ENCODE results near the gene NDUFS2. TPM values are rescaled to one million over a fixed set of nuclear protein-coding genes. Genes with fewer than 3 reads are reported as not detected.

NDUFS2 gene
- total RNA-seq (100 to 1,000 TPM; 110 to 155 TPM), polyA plus RNA-seq (ENCODE audit: insufficient read length in 2 of 2) (100 to 1,000 TPM; 181 to 196 TPM)
- long read RNA-seq, donor 1, partial matches to known transcripts, result 69 of 72 reads
- long read RNA-seq, donor 1, other reads (novel, unspliced or antisense), result 0 of 72 reads
- long read RNA-seq, donor 2, partial matches to known transcripts, result 11 of 13 reads
- long read RNA-seq, donor 2, other reads (novel, unspliced or antisense), result 0 of 13 reads
- long read RNA-seq, donor 3, partial matches to known transcripts, result 22 of 24 reads
- long read RNA-seq, donor 3, other reads (novel, unspliced or antisense), result 0 of 24 reads
- long read RNA-seq, donor 4, partial matches to known transcripts, result 28 of 40 reads
- long read RNA-seq, donor 4, other reads (novel, unspliced or antisense), result 0 of 40 reads

GRCh38 chr1:161201836-161202712, at the start of gene NDUFS2:
NDUFS2 (plus strand) TSS chr1:161202367; CDS start chr1:161202386, 19 bp downstream.
- under 1% methylated on average over 49 of the region's 53 CpGs for WGBS (ENCODE audit: insufficient coverage)
- peaks cover 60% of the 10 kb centered on the region for H3K4me1 ChIP-seq (ENCODE audit: control insufficient read depth, insufficient read depth, low read length)
- H3K4me3 ChIP-seq (ENCODE audit: low read depth, low read length), result peak within 1 kb of the TSS; percentile 94
- peaks cover 27% of the 10 kb centered on the region for H3K36me3 ChIP-seq (ENCODE audit: control insufficient read depth, insufficient read depth, low read length)
- DNase-seq (ENCODE audit: low read depth in 4 of 6, low spot score in 6 of 6), result peak; percentile 93 to 100 (median 98)
- no peaks in the 10 kb centered on the region for H3K9me3 ChIP-seq (ENCODE audit: control insufficient read depth, insufficient read depth, low read length)
- H3K27me3 ChIP-seq (ENCODE audit: control insufficient read depth, insufficient read depth, low read length), result no peaks in the 10 kb centered on the region
- peak within 1 kb of the TSS; percentile 99 for H3K27ac ChIP-seq (ENCODE audit: low read depth, low read length)

GRCh38 chr1:161153176-161153575, 49.0 kb upstream of the NDUFS2 start:
- Histone ChIP-seq H3K27ac (ENCODE audit: low read depth, low read length) (peak overlapping the region; percentile 95), H3K4me1 (ENCODE audit: control insufficient read depth, insufficient read depth, low read length) (peaks cover 14% of the 10 kb centered on the region), H3K9me3 (ENCODE audit: control insufficient read depth, insufficient read depth, low read length) (no peaks in the 10 kb centered on the region), H3K27me3 (ENCODE audit: control insufficient read depth, insufficient read depth, low read length) (no peaks in the 10 kb centered on the region), H3K36me3 (ENCODE audit: control insufficient read depth, insufficient read depth, low read length) (peaks cover 9% of the 10 kb centered on the region), H3K4me3 (ENCODE audit: low read depth, low read length) (peak overlapping the region; percentile 88)
- WGBS (ENCODE audit: insufficient coverage), result 87% methylated on average over 2 of the region's 9 CpGs
- DNase-seq (ENCODE audit: low read depth in 4 of 6, low spot score in 6 of 6), result no peak

- peak within 1 kb of the TSS; percentile 95 for H3K27ac ChIP-seq (ENCODE audit: low read depth, low read length)
- WGBS (ENCODE audit: insufficient coverage), result under 1% methylated on average over 27 of the region's 33 CpGs
- H3K4me3 ChIP-seq (ENCODE audit: low read depth, low read length), result peak within 1 kb of the TSS; percentile 88
- H3K4me1 ChIP-seq (ENCODE audit: control insufficient read depth, insufficient read depth, low read length), result peaks cover 17% of the 10 kb centered on the region
- H3K27me3 ChIP-seq (ENCODE audit: control insufficient read depth, insufficient read depth, low read length), result no peaks in the 10 kb centered on the region
- peaks cover 11% of the 10 kb centered on the region for H3K36me3 ChIP-seq (ENCODE audit: control insufficient read depth, insufficient read depth, low read length)
- DNase-seq (ENCODE audit: low read depth in 4 of 6, low spot score in 6 of 6), result peak in 5 of 6 donors; percentile 70 to 97 (median 95)
- no peaks in the 10 kb centered on the region for H3K9me3 ChIP-seq (ENCODE audit: control insufficient read depth, insufficient read depth, low read length)
Measured at GRCh38 chr1:161153682-161154337, 48.4 kb upstream of the NDUFS2 start, which contains the start of gene UFC1. UFC1 (plus strand) TSS chr1:161153978; CDS start chr1:161153998, 20 bp downstream.

GRCh38 chr1:161157867-161158266, 44.3 kb upstream of the NDUFS2 start:
- no peak for DNase-seq (ENCODE audit: low read depth in 4 of 6, low spot score in 6 of 6)
- 83% methylated on average over 1 of the region's 1 CpG for WGBS (ENCODE audit: insufficient coverage)

GRCh38 chr1:161158316-161159010, 43.7 kb upstream of the NDUFS2 start:
- Histone ChIP-seq H3K36me3 (ENCODE audit: control insufficient read depth, insufficient read depth, low read length) (peaks cover 42% of the 10 kb centered on the region), H3K9me3 (ENCODE audit: control insufficient read depth, insufficient read depth, low read length) (no peaks in the 10 kb centered on the region), H3K4me3 (ENCODE audit: low read depth, low read length) (peak overlapping the region; percentile 94), H3K27ac (ENCODE audit: low read depth, low read length) (peak overlapping the region; percentile 79), H3K4me1 (ENCODE audit: control insufficient read depth, insufficient read depth, low read length) (peaks cover 31% of the 10 kb centered on the region), H3K27me3 (ENCODE audit: control insufficient read depth, insufficient read depth, low read length) (no peaks in the 10 kb centered on the region)
- WGBS (ENCODE audit: insufficient coverage), result 68% methylated on average over 3 of the region's 9 CpGs
- no peak for DNase-seq (ENCODE audit: low read depth in 4 of 6, low spot score in 6 of 6)

More at GRCh38 chr1:161157867-161158266, 44.3 kb upstream of the NDUFS2 start:
- H3K36me3 ChIP-seq (ENCODE audit: control insufficient read depth, insufficient read depth, low read length), result peaks cover 36% of the 10 kb centered on the region
- no peak overlapping the region for H3K4me3 ChIP-seq (ENCODE audit: low read depth, low read length)
- H3K9me3 ChIP-seq (ENCODE audit: control insufficient read depth, insufficient read depth, low read length), result no peaks in the 10 kb centered on the region
- H3K27ac ChIP-seq (ENCODE audit: low read depth, low read length), result no peak overlapping the region
- H3K4me1 ChIP-seq (ENCODE audit: control insufficient read depth, insufficient read depth, low read length), result peaks cover 34% of the 10 kb centered on the region
- H3K27me3 ChIP-seq (ENCODE audit: control insufficient read depth, insufficient read depth, low read length), result no peaks in the 10 kb centered on the region

GRCh38 chr1:161159087-161159912, 42.9 kb upstream of the NDUFS2 start, which contains the start of gene USP21:
USP21 (plus strand) TSS chr1:161159500; CDS start chr1:161160641, 1,141 bp downstream.
- peak; percentile 90 to 98 (median 94) for DNase-seq (ENCODE audit: low read depth in 4 of 6, low spot score in 6 of 6)
- Histone ChIP-seq H3K27me3 (ENCODE audit: control insufficient read depth, insufficient read depth, low read length) (no peaks in the 10 kb centered on the region), H3K9me3 (ENCODE audit: control insufficient read depth, insufficient read depth, low read length) (no peaks in the 10 kb centered on the region), H3K4me3 (ENCODE audit: low read depth, low read length) (peak within 1 kb of the TSS; percentile 94), H3K27ac (ENCODE audit: low read depth, low read length) (peak within 1 kb of the TSS; percentile 79), H3K36me3 (ENCODE audit: control insufficient read depth, insufficient read depth, low read length) (peaks cover 48% of the 10 kb centered on the region), H3K4me1 (ENCODE audit: control insufficient read depth, insufficient read depth, low read length) (peaks cover 29% of the 10 kb centered on the region)
- WGBS (ENCODE audit: insufficient coverage), result under 1% methylated on average over 53 of the region's 60 CpGs

- H3K4me3 ChIP-seq (ENCODE audit: low read depth, low read length), result peak overlapping the region; percentile 94
- H3K27me3 ChIP-seq (ENCODE audit: control insufficient read depth, insufficient read depth, low read length), result no peaks in the 10 kb centered on the region
- no peaks in the 10 kb centered on the region for H3K9me3 ChIP-seq (ENCODE audit: control insufficient read depth, insufficient read depth, low read length)
- H3K27ac ChIP-seq (ENCODE audit: low read depth, low read length), result peak overlapping the region; percentile 79
- no peak for DNase-seq (ENCODE audit: low read depth in 4 of 6, low spot score in 6 of 6)
- peaks cover 26% of the 10 kb centered on the region for H3K4me1 ChIP-seq (ENCODE audit: control insufficient read depth, insufficient read depth, low read length)
- peaks cover 51% of the 10 kb centered on the region for H3K36me3 ChIP-seq (ENCODE audit: control insufficient read depth, insufficient read depth, low read length)
- 0% methylated on average over 1 of the region's 11 CpGs for WGBS (ENCODE audit: insufficient coverage)
Measured at GRCh38 chr1:161159913-161160243, 42.3 kb upstream of the NDUFS2 start.

GRCh38 chr1:161160671-161161145, 41.5 kb upstream of the NDUFS2 start:
- H3K4me1 ChIP-seq (ENCODE audit: control insufficient read depth, insufficient read depth, low read length), result peaks cover 34% of the 10 kb centered on the region
- no peak overlapping the region for H3K27ac ChIP-seq (ENCODE audit: low read depth, low read length)
- 94% methylated on average over 22 of the region's 22 CpGs for WGBS (ENCODE audit: insufficient coverage)
- no peaks in the 10 kb centered on the region for H3K9me3 ChIP-seq (ENCODE audit: control insufficient read depth, insufficient read depth, low read length)
- H3K4me3 ChIP-seq (ENCODE audit: low read depth, low read length), result no peak overlapping the region
- peaks cover 55% of the 10 kb centered on the region for H3K36me3 ChIP-seq (ENCODE audit: control insufficient read depth, insufficient read depth, low read length)
- DNase-seq (ENCODE audit: low read depth in 4 of 6, low spot score in 6 of 6), result no peak
- no peaks in the 10 kb centered on the region for H3K27me3 ChIP-seq (ENCODE audit: control insufficient read depth, insufficient read depth, low read length)

Measured in spinal cord (tissue), 10 donors.